H1 (cell line): Measurements from ENCODE around the gene PDE4D. TPM values are rescaled to one million over a fixed set of nuclear protein-coding genes. Genes with fewer than 3 reads are reported as not detected.

Source experiments
- CTCF ChIA-PET: fragments of 300-600 bp; sonication (Branson Sonifier 250); formaldehyde crosslinking; loops from one replicate; lab custom pipeline; 2021; ENCODE audit not compliant: partially characterized antibody; lab: Charles Lee
- POLR2A ChIA-PET: fragments of 300-600 bp; sonication (Branson Sonifier 250); formaldehyde crosslinking; loops from one replicate; lab custom pipeline; 2021; ENCODE audit warnings: inconsistent platforms; ENCODE audit not compliant: partially characterized antibody; lab: Charles Lee
- DNase-seq, 2 experiments: peaks; one replicate each; pipeline versions ENCODE4 v3.0.0 to v3.0.0-alpha.2; 2010 to 2022; ENCODE audit warnings: low spot score in 2 of 2, low read depth in 1 of 2, mixed read lengths in 1 of 2
- FAIRE-seq: peaks from 2 replicates; lab custom pipeline; 2011; peaks lifted over from hg19 to GRCh38; lab: Jason Lieb, UNC
- H2AFZ ChIP-seq: 2 replicates; pipeline ENCODE4 v1.8.1; 2012; ENCODE audit warnings: low read length, inconsistent platforms
- H2AK5ac ChIP-seq: 2 replicates; pipeline ENCODE4 v1.6.1; 2013; ENCODE audit warnings: low read depth, low read length
- H2BK120ac ChIP-seq: replicated peaks from 2 replicates; pipeline ENCODE3; 2013; ENCODE audit warnings: low read depth, low read length, inconsistent platforms
- H2BK12ac ChIP-seq: 2 replicates; pipeline ENCODE4 v1.6.1; 2013; ENCODE audit warnings: low read depth, low read length
- H2BK15ac ChIP-seq: 2 replicates; pipeline ENCODE4 v1.6.1; 2013; ENCODE audit warnings: low read length
- H2BK20ac ChIP-seq: 2 replicates; pipeline ENCODE4 v1.6.1; 2013; ENCODE audit warnings: low read length
- H2BK5ac ChIP-seq: 2 replicates; pipeline ENCODE4 v1.6.1; 2013; ENCODE audit warnings: low read depth, low read length
- H3K14ac ChIP-seq: 2 replicates; pipeline ENCODE4 v1.6.1; 2013; ENCODE audit warnings: inconsistent platforms; ENCODE audit not compliant: insufficient read length
- H3K18ac ChIP-seq: 2 replicates; pipeline ENCODE4 v1.6.1; 2013; ENCODE audit warnings: low read length; ENCODE audit errors: extremely low read depth
- H3K23ac ChIP-seq: 2 replicates; pipeline ENCODE4 v1.6.1; 2013; ENCODE audit warnings: inconsistent platforms; ENCODE audit not compliant: insufficient read length
- H3K23me2 ChIP-seq: 2 replicates; pipeline ENCODE4 v1.6.1; 2013; ENCODE audit warnings: low read depth, low read length
- H3K27ac ChIP-seq: 2 replicates; pipeline ENCODE4 v1.6.1; 2011; ENCODE audit warnings: low read depth, low read length, inconsistent platforms
- H3K27me3 ChIP-seq, 4 experiments: replicated peaks in 1 of 4; 1 replicate in 1 of 4; 2 replicates in 3 of 4; pipeline versions ENCODE4 v1.6.1 to v1.8.1; 2011 to 2013; ENCODE audit warnings: low read length in 3 of 4, mild to moderate bottlenecking in 3 of 4, inconsistent platforms in 2 of 4, mixed read lengths in 2 of 4, moderate library complexity in 1 of 4; ENCODE audit not compliant: control insufficient read depth in 3 of 4, insufficient read depth in 3 of 4; ENCODE audit errors: extremely low read depth in 1 of 4
- H3K36me3 ChIP-seq, 4 experiments: 2 replicates each; pipeline versions ENCODE4 v1.6.1 to v1.8.1; 2011 to 2013; ENCODE audit warnings: mild to moderate bottlenecking in 4 of 4, low read length in 3 of 4, moderate library complexity in 2 of 4, control low read depth in 1 of 4, inconsistent platforms in 1 of 4; ENCODE audit not compliant: insufficient read depth in 4 of 4, control insufficient read depth in 2 of 4
- H3K4ac ChIP-seq: replicated peaks from 2 replicates; pipeline ENCODE3; 2013; ENCODE audit warnings: low read length, low read depth, mixed read lengths, inconsistent platforms; ENCODE audit not compliant: insufficient read length
- H3K4me1 ChIP-seq, 4 experiments: replicated peaks in 1 of 4; 1 replicate in 1 of 4; 2 replicates in 3 of 4; pipeline versions ENCODE4 v1.6.1 to v1.8.1; 2011 to 2013; ENCODE audit warnings: low read length in 3 of 4, inconsistent platforms in 2 of 4, mixed read lengths in 1 of 4; ENCODE audit not compliant: insufficient read depth in 4 of 4, control insufficient read depth in 3 of 4
- H3K4me2 ChIP-seq, 2 experiments: 2 replicates each; pipeline versions ENCODE4 v1.6.1 to v1.8.1; 2011 to 2013; ENCODE audit warnings: low read depth in 2 of 2, low read length in 2 of 2, control low read depth in 1 of 2, inconsistent platforms in 1 of 2, mild to moderate bottlenecking in 1 of 2; ENCODE audit not compliant: insufficient read depth in 1 of 2
- H3K4me3 ChIP-seq, 4 experiments: fragments of 200-600, 300-600 bp in 1 of 4; sonication (generic), shearing (Covaris generic), sonication (Bioruptor Twin) in 1 of 4; 2 replicates each; pipeline versions ENCODE4 v1.5.1 to v1.8.1; 2011 to 2016; ENCODE audit warnings: low read length in 4 of 4, low read depth in 3 of 4, control low read depth in 2 of 4, inconsistent platforms in 2 of 4, mild to moderate bottlenecking in 2 of 4, mixed read lengths in 1 of 4, moderate library complexity in 1 of 4; ENCODE audit not compliant: insufficient read depth in 2 of 4; ENCODE audit errors: extremely low read depth in 1 of 4
- H3K56ac ChIP-seq: replicated peaks from 2 replicates; pipeline ENCODE3; 2013; ENCODE audit warnings: low read depth, mild to moderate bottlenecking, mixed read lengths, low read length, inconsistent platforms; ENCODE audit not compliant: insufficient read length
- H3K79me1 ChIP-seq: 2 replicates; pipeline ENCODE4 v1.6.1; 2013; ENCODE audit warnings: low read depth, low read length, control low read depth
- H3K79me2 ChIP-seq, 2 experiments: 2 replicates each; pipeline versions ENCODE4 v1.6.1 to v1.8.1; 2012 to 2013; ENCODE audit warnings: low read length in 2 of 2, mild to moderate bottlenecking in 2 of 2, inconsistent platforms in 1 of 2; ENCODE audit not compliant: insufficient read depth in 2 of 2, control insufficient read depth in 1 of 2
- H3K9ac ChIP-seq, 4 experiments: replicated peaks in 1 of 4; 1 replicate in 1 of 4; 2 replicates in 3 of 4; pipeline versions ENCODE4 v1.6.1 to v1.8.1; 2011 to 2013; ENCODE audit warnings: low read depth in 3 of 4, low read length in 3 of 4, control low read depth in 2 of 4, mild to moderate bottlenecking in 2 of 4, moderate library complexity in 2 of 4, inconsistent platforms in 1 of 4; ENCODE audit errors: extremely low read depth in 1 of 4
- H3K9me3 ChIP-seq, 2 experiments: 2 replicates each; pipeline versions ENCODE4 v1.6.1 to v1.8.1; 2012 to 2013; ENCODE audit warnings: mild to moderate bottlenecking in 2 of 2, moderate library complexity in 2 of 2, control low read depth in 1 of 2, inconsistent platforms in 1 of 2, low read depth in 1 of 2, low read length in 1 of 2, mixed read lengths in 1 of 2; ENCODE audit not compliant: insufficient read depth in 2 of 2
- H4K20me1 ChIP-seq, 2 experiments: replicated peaks in 1 of 2; 2 replicates each; pipeline versions ENCODE3 to v1.8.1; 2011 to 2013; ENCODE audit warnings: inconsistent platforms in 2 of 2, low read length in 2 of 2, mild to moderate bottlenecking in 1 of 2; ENCODE audit not compliant: insufficient read depth in 2 of 2, control insufficient read depth in 1 of 2
- H4K5ac ChIP-seq: 2 replicates; pipeline ENCODE4 v1.6.1; 2013; ENCODE audit warnings: low read length, low read depth, mixed read lengths, inconsistent platforms; ENCODE audit not compliant: insufficient read length
- H4K8ac ChIP-seq: 2 replicates; pipeline ENCODE4 v1.8.0; 2013; ENCODE audit warnings: mild to moderate bottlenecking, moderate library complexity, low read length, inconsistent platforms; ENCODE audit not compliant: insufficient read depth; ENCODE audit errors: extremely low read depth
- H4K91ac ChIP-seq: replicated peaks from 2 replicates; pipeline ENCODE3; 2013; ENCODE audit warnings: low read length, mixed read lengths, inconsistent platforms; ENCODE audit not compliant: insufficient read length
- ASH2L ChIP-seq: fragments of 200-600, 300-600 bp; sonication (generic); IDR thresholded peaks from one replicate; pipeline ENCODE4 v1.7.1; 2017; ENCODE audit warnings: low read length
- CTCF ChIP-seq, 3 experiments: IDR thresholded peaks; 1 replicate in 2 of 3; 2 replicates in 1 of 3; pipeline versions ENCODE4 v1.5.1 to v1.6.1; 2011; ENCODE audit warnings: low read length in 3 of 3, mild to moderate bottlenecking in 3 of 3, inconsistent platforms in 2 of 3, low read depth in 1 of 3, moderate library complexity in 1 of 3; ENCODE audit not compliant: insufficient read depth in 1 of 3; ENCODE audit errors: control extremely low read depth in 1 of 3
- E2F6 ChIP-seq: IDR thresholded peaks from 2 replicates; pipeline ENCODE4 v1.6.1; 2012; ENCODE audit warnings: inconsistent platforms
- EZH2 ChIP-seq: fragments of 200-600 bp; sonication (generic); IDR thresholded peaks from 2 replicates; pipeline ENCODE4 v1.7.1; 2012; ENCODE audit warnings: low read depth, mild to moderate bottlenecking, moderate library complexity, low read length, inconsistent platforms; ENCODE audit not compliant: severe bottlenecking
- HDAC2 ChIP-seq, 2 experiments: fragments of 300-600 bp in 1 of 2; sonication (generic) in 1 of 2; IDR thresholded peaks; 2 replicates each; pipeline ENCODE4 v1.6.1; 2011 to 2012; ENCODE audit warnings: low read depth in 2 of 2, low read length in 2 of 2, mild to moderate bottlenecking in 2 of 2, moderate library complexity in 2 of 2, borderline replicate concordance in 1 of 2, inconsistent platforms in 1 of 2
- MAX ChIP-seq: IDR thresholded peaks from 2 replicates; pipeline ENCODE4 v1.6.1; 2012; ENCODE audit warnings: inconsistent platforms
- NRF1 ChIP-seq: IDR thresholded peaks from 2 replicates; pipeline ENCODE4 v1.6.1; 2011; ENCODE audit warnings: mild to moderate bottlenecking, low read depth, low read length, improper control_type of control experiment
- RXRA ChIP-seq: IDR thresholded peaks from 2 replicates; pipeline ENCODE4 v1.6.1; 2011; ENCODE audit warnings: low read depth, mild to moderate bottlenecking, low read length, moderate library complexity; ENCODE audit not compliant: insufficient read depth
- SIRT6 ChIP-seq: IDR thresholded peaks from one replicate; pipeline ENCODE4 v1.7.1; 2012; ENCODE audit warnings: low read length, inconsistent platforms
- SP4 ChIP-seq: IDR thresholded peaks from 2 replicates; pipeline ENCODE4 v1.6.1; 2012; ENCODE audit warnings: low read length, inconsistent platforms
- TEAD4 ChIP-seq: IDR thresholded peaks from 2 replicates; pipeline ENCODE4 v1.6.1; 2012; ENCODE audit warnings: low read depth, low read length, inconsistent platforms, mixed read lengths
- WGBS, 2 experiments: shearing (Covaris generic) in 1 of 2; methylation state at CpG; one replicate each; pipeline versions ENCODE4 v1.1.6 to v1.1.7; 2013 to 2015; ENCODE audit warnings: low lambda C conversion rate in 2 of 2, mixed read lengths in 2 of 2, inconsistent platforms in 1 of 2, low coverage in 1 of 2, missing lambda C conversion rate in 1 of 2; ENCODE audit not compliant: insufficient replicate concordance in 2 of 2, insufficient coverage in 1 of 2, insufficient read length in 1 of 2; ENCODE audit errors: extremely low coverage in 1 of 2, missing lambda C conversion rate in 1 of 2; 5-methylcytosine and 5-hydroxymethylcytosine counted together
- polyA plus RNA-seq, 7 experiments: library from polyadenylated mRNA; depleted of rRNA in 3 of 7; stranded (reverse) in 5 of 7; unstranded in 2 of 7; fragments of >200 nt in 5 of 7; fragments of 200-250 nt in 2 of 7; gene quantifications; 1 replicate in 5 of 7; 2 replicates in 1 of 7; 4 replicates in 1 of 7; pipeline versions ENCODE4 v1.2.1 to v1.2.3, GENCODE V29; 2011 to 2013; ENCODE audit warnings: missing spikeins in 2 of 7, mixed read lengths in 2 of 7
- total RNA-seq: library from RNA; stranded (reverse); fragmentation: NEBNext Ultra II Directional; extraction: Animal tissue kit (Norgen Biotek cat#: 25700); gene quantifications from 2 replicates; pipeline ENCODE4 v1.2.1, GENCODE V29; 2021

The PDE4D gene
- total and polyA plus RNA-seq, 2 of the 8 experiments (the other 6 are each of a cell fraction or from before 2014, with no cell fraction given): 2.3 to 3.7 TPM

- H3K79me2 ChIP-seq: no peaks in the 10 kb centered on the region
- no peak overlapping the region for H4K91ac ChIP-seq
- H4K5ac ChIP-seq: no peak overlapping the region
- H3K18ac ChIP-seq: no peak overlapping the region
- no peak overlapping the region for H2BK15ac ChIP-seq
- no peak overlapping the region for H3K23ac ChIP-seq
- no peak overlapping the region for H3K27ac ChIP-seq
- H2BK120ac ChIP-seq: no peak overlapping the region
- no peaks in the 10 kb centered on the region for H3K23me2 ChIP-seq
- H3K56ac ChIP-seq: no peak overlapping the region
- no peaks in the 10 kb centered on the region for H3K27me3 ChIP-seq
- H3K36me3 ChIP-seq: no peaks in the 10 kb centered on the region
- H2BK5ac ChIP-seq: no peak overlapping the region
- WGBS, 2 experiments: 90% methylated on average over 2 of the region's 2 CpGs; no CpG with 5 or more reads in 1 of the 2 experiments
- H2BK12ac ChIP-seq: no peak overlapping the region
- no peak for DNase-seq
- H3K4ac ChIP-seq: no peak overlapping the region
- no peaks in the 10 kb centered on the region for H3K4me1 ChIP-seq
- H3K9ac ChIP-seq: no peak overlapping the region
- H3K79me1 ChIP-seq: no peaks in the 10 kb centered on the region
- no peak for FAIRE-seq
- H4K20me1 ChIP-seq: no peaks in the 10 kb centered on the region
- H3K4me2 ChIP-seq: no peak overlapping the region
- H4K8ac ChIP-seq: no peak overlapping the region
- POLR2A ChIA-PET: no interaction called here
- H2AK5ac ChIP-seq: no peak overlapping the region
- CTCF ChIA-PET: interaction anchor here (0.6 to 1.8 kb wide), 2 partner anchors 11 to 931 kb away, joined by 3 to 18 read pairs; no protein-coding TSS in a partner anchor
- no peak overlapping the region for H3K14ac ChIP-seq
- H2BK20ac ChIP-seq: no peak overlapping the region
- H3K4me3 ChIP-seq: no peak overlapping the region
- no peak overlapping the region for H2AFZ ChIP-seq
- H3K9me3 ChIP-seq: 0 out of 4 replicates have a peak, but pooled peaks cover 0 to 3% of the 10 kb centered on the region in 2 experiments
- no peak for TF ChIP-seq TEAD4
- no peak for TF ChIP-seq ASH2L
- no peak for TF ChIP-seq NRF1
- no peak for TF ChIP-seq SIRT6
- TF ChIP-seq RXRA: no peak
- no peak for TF ChIP-seq SP4
- no peak for TF ChIP-seq MAX
- TF ChIP-seq EZH2: no peak
- no peak for TF ChIP-seq HDAC2 (IDR thresholded peaks at IDR 0.05; ENCODE audit: borderline replicate concordance in 1 of 2, low read depth in 2 of 2, low read length in 2 of 2)
- TF ChIP-seq CTCF (IDR thresholded peaks at IDR 0.05; ENCODE audit: control extremely low read depth in 1 of 3, insufficient read depth in 1 of 3, low read depth in 1 of 3, low read length in 3 of 3): no peak
- no peak for TF ChIP-seq E2F6
Observed at GRCh38 chr5:59401637-59402036, 491.9 kb downstream of the PDE4D start.
